NCI-H748 (cell line): Measurements from ENCODE around the gene TSPAN16.
"Not testable (repeated sequence)": the region's sequence is repeated elsewhere in the genome, so short reads cannot be mapped to it uniquely, and the experiment has no call there.

ENCODE experiments used
- DNase-seq: peaks from one replicate; lab custom pipeline; 2025; ENCODE audit not compliant: unreplicated experiment; lab: John Stamatoyannopoulos, UW

Gene TSPAN16

DNA sequence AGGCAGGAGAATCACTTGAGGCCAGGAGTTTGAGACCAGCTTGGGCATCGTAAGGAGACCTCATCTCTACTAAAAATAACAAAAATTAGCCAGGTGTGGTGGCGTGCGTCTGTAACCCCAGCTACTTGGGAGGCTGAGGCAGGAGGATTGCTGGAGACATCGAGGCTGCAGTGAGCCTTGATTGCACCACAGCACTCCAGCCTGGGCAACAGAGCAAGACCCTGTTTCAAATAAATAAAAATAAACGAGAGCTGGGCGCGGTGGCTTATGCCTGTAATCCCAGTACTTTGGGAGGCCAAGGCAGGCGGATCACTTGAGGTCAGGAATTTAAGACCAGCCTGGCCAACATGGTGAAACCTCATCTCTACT lies 44.1 kb downstream of the TSPAN16 start:
- not testable (repeated sequence) for DNase-seq

DNA sequence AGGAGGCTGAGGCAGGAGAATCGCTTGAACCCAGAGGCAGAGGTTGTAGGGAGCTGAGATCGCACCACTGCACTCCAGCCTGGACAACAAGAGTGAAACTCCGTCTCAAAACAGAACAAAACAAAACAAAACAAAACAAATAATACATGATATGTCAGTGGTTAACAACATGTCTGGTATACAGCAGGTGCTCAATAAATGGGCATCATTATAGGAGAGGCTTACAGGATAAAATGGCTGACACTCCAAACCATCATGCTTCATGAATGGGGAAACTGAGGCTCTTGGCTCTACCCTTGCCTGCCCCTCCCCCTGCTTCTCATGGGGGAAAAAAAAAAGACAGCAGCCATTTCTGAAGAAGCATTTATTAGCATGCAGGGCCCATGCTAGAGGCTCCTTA lies 46.5 kb downstream of the TSPAN16 start:
- no peak for DNase-seq

DNA sequence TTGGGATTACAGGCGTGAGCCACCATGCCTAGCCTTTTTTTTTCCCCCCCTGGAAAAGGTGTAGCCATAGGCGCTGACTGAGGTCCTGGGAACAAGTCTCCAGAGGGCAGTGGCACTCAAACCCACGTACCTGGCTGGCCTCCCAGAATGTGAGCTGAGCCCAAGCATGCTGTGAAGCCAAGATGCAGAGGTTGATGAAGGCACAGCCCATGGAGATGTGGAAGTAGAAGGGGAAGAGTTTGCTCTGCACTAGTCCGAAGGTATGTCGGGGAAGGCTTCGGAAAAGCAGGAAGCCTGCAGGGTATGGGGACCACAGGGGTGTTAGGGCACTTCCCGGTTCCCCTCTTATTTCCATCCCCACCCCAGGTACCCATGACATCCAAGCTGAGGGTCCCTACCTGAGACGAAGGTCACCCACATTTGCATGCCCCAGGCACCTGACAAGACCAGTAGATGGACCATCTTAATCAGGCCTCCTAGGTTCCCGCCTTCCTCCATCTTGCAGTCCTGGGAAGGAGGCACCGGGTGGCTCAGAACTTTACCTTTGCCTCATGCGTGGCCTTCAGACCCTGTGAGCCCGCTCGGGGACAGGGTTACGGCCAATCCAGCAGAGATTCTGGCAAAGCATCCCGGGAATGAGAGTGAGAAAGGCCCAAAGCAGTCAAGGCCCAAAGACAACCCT lies 49.3 kb downstream of the TSPAN16 start:
- DNase-seq = no peak

DNA sequence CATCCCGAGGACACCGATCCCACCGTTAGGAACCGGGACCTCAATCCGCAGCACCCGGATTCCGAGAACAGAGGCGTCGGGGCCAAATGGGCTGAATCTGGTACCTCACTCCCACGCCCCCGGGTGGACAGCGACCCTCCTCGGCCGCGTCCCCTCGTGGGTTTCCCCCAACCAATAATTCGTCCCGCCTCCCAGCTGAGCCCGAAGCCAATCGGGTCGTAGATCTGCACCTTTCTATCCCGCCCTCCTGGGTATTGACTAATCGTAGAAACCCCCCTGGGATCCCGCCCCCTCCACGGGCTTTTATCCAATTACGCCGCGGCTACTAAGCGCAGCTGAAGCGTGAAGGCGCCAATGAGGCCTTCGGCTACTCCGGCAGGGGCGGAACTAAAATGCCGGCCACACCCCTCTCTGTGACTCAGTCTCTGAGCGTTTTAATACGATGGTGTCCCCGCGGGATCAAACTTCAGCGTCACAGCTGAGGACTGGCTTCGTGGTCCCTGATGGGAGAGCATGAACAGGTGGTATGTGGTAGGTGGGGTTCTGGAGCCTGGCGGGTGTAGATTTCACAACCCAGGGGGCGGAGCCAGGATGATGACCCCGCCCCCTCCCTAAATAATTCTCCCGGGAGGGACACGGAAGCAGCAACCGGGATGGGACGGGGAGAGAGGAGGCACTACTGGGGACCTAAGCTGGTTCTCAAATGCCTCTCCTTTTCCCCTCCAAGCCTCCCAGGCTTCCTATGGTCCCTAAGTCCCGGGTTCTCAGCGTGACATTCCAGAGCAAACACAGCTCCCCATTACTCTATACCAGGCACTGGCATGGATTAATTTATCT lies 50.4 kb downstream of the TSPAN16 start, which contains the start of the genes CCDC159 and TMEM205:
Gene CCDC159 (plus strand): TSS at position 416 of the 837 bp plus-strand sequence. CDS start 88 bp downstream, at position 504.
Gene TMEM205 (minus strand): TSS at position 165 of the 837 bp plus-strand sequence. CDS start 649 bp downstream, outside the sequence.
- peak; percentile 98 for DNase-seq

DNA sequence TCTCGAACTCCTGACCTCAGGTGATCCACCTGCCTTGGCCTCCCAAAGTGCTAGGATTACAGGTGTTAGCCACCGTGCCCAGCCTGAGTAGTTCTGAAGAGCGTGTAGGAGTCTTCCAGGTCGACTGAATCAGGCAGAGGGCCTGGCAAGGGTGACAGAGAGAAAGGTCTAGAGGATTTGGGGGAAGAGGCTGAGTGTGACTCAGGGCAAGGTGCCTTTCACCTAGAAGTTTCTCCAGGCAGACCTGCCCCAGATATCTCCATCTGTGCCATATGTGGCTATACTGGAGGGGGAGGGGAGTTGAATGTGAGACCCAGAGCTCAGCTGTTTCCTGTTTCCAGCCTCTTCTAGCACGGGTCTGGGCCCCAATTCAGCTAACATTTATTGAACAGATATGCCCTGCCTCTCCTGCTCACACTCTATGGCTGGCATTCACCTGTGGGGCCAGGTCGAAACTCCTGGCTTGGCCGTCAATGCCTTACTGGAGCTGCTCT lies 51.6 kb downstream of the TSPAN16 start:
- no peak for DNase-seq

DNA sequence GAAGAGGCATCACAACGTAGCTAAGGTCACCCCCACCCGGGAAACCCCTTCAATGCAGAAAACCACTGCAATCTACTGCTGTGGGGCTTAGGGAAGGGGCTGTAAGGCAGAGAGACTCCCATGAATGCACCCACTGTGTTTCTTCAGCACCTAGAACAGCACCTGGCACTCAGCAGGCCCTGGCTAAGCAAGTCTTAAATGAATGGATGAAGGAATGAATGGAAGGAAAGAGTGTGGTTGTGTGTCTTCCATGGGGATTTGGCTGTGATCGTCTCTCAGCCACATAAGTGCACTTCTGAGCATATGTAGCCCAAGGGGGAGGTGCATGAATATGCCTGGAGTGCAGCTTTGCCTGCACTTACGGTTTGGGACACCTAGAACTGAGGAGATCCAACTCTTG lies 53.2 kb downstream of the TSPAN16 start:
- DNase-seq = no peak

DNA sequence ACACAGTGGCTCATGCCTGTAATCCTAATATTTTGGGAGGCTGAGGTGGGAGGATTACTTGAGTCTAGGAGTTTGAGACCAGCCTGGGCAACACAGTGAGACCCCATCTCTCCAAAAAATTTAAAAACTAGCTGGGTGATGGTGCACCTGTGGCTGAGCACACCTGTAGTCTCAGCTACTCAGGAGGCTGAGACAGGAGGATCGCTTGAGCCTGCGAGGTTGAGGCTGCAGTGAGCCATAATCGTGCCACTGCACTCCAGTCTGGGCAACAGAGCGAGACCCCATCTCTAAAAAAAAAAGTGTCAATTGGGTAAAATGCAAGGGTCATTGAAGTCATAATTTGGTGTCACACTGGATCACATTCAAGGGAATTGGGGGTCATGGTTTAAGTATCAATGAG lies 58.1 kb downstream of the TSPAN16 start:
- not testable (repeated sequence) for DNase-seq

DNA sequence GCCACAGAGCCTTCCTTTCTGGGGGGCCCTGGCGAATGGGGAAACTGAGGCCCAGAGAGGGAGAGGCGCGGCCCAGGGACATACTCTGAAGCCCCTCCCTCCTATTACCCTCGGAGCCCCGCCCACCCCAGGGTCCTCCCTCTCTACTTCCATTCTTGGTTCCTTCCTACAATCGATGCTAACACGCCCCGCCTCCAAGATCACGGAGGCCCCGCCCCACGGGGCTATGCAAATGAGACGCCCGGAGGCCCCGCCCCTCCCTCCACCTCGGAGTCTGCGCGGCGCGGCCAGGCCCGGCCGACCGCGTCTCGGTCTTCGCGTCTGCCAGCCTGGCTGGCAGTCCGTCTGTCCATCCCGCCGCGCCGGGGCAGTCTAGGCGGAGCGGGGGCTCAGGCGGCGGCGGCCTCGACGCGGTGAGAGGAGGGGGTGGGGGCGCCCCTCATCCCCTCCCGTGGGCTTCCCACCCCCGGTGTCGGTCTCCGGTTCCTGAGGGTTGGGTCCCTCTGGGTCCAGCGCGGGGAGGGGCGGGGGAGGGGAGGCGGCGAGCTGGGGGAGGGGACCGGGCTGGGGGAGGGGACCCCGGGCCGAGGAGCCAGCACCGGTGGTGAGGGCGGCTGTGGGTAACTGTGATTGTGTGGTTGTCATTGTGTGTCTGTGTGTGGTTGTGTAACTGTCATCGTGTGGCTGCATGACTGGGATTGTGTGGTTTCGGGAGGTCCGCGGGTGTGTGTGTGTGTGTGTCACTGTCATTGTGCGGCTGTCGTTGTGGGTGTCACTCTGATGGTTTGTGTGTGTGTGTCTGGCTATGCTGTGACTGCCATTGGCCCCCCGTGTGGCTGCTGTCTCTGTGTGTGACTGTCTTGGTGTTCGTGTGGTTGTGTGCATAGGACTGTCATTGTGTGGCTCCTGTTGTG lies 59.5 kb downstream of the TSPAN16 start, which contains the start of gene PLPPR2:
Gene PLPPR2 (plus strand): TSS at position 273 of the 914 bp plus-strand sequence. CDS start 2,242 bp downstream, outside the sequence.
- peak; percentile 86 for DNase-seq

DNA sequence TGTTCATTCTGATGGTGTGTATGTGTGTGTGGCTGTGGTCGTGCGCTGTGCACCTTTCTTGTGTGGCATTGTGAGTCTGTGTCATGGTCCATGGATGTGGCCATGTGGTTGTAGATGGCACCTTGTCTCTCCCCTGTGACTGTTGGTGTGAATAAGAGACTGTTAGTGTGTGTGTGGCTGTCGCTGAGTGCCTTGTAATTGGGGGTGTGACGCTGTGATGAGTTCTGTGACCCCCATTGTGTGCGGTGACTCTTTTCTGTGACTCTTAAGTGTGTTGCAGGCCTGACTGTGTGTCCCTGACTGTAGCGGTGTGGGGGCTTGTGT lies 60.1 kb downstream of the TSPAN16 start:
- DNase-seq = no peak

DNA sequence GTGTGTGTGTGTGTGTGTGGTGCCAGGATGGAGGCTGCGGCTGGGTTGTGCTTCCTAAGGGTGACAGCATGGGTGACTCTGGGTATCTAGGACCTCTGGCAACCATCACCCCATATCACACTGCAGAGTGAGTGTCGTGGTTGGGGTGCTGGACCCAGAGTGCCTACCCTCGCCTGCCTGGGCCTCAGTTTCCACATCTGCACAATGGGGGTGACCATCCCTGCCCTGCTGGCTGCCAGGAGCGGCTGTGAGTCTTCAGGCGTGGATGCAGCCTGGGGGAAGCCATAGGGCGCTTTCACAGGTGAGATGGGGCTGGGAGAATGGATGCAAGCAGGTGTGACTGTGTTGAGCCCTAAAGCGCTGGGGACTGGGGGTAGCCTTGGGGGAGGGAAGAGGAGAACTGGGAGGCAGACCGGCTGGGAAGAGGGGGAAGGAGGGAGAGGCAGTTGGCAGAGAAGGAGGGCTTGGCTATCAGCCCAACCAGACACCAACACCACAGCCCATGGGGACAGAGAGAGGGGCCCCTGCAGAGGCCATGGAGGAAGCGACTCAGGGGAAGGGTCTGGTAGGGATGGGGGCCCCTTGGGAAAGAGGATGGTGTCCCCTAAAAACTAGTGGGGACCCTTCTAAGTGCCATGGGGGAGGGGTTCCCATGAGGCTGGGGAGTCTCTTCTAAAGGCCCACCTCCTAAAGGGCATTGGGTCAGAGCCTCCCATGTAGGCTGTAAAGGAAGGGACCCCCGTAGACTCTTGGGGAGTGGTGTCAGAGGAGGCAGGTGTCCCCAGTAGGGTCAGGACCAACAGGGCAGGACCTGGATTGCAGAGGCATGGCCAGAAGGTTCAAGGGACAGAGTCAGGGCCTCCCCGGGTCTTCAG lies 61.0 kb downstream of the TSPAN16 start:
- DNase-seq = no peak

DNA sequence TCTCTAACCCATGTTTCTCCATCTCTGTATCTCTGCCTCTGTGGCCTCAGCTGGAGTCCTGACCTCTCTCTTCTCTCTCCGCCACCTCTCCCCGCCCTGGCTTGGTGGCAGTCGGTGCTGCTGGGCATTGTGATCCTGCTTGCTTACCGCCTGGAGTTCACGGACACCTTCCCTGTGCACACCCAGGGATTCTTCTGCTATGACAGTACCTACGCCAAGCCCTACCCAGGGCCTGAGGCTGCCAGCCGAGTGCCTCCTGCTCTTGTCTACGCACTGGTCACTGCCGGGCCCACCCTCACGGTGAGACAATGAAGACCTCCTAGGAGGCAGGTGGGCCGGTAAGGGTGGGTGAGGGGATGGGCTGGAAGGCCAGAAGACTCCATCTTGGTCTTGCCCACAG lies 63.5 kb downstream of the TSPAN16 start:
- DNase-seq = no peak

DNA sequence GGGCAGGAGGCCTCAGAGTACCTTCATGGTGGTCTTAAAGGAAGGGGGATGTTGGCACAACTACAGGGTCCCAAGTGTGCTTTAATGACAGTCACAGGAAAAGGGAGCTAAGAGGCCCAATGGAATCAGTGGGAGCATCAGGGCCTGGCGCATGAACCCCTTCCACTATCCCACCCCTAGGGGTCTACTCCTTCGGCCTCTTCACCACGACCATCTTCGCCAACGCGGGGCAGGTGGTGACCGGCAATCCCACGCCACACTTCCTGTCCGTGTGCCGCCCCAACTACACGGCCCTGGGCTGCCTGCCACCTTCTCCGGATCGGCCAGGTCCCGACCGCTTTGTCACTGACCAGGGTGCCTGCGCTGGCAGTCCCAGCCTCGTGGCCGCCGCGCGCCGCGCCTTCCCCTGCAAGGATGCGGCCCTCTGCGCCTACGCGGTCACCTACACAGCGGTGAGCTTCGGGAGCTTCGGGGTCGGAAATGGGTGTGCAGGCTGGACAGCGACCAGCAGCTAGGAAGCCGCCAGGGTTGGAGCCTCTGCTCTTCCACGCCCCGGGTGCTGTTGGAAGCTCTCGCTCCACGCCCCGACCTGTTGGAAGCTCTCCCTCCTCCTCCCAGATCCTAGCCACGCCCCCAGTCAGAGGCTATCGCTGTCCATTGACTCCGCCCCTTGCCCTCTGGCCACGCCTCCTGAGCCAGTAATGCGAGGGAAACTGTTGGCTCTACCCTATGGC lies 65.2 kb downstream of the TSPAN16 start:
- peak; percentile 51 for DNase-seq

DNA sequence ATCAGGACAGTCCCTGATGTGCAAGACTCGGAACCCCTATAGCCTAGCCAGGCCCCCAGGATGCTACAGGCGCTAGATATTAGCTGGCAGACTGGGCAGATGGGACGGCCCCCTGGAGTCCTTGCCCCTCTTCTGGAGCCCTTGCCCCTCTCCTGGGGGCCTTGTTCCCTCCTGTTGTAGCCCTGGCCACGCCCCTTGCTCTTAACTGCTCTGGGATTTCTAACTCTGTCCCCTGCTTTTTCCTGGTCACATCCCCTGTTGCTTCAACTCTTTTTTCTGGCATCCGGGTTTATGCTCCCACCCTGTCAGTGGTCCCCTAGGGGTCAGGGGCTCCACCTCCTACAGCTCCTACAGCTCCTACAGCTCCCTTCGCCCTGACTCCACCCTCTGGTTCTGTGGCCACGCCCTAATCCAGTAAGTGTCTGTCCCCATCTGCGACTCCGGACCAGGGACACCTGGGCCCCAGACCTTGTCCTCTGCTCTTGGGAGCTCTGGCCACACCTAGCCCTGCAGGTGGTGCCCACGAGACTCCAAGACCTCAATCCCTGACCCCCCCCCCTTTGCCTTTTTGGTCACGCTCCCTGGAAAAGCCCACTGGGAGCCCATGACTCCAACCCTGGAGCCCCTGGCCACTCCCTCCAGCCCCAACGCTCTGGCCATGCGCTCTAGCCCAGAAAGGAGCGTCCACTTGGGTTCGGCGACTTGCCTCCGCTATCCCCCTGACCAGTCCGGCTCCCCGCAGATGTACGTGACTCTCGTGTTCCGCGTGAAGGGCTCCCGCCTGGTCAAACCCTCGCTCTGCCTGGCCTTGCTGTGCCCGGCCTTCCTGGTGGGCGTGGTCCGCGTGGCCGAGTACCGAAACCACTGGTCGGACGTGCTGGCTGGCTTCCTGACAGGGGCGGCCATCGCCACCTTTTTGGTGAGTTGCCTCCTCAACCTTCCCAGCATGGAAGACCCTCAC lies 66.1 kb downstream of the TSPAN16 start:
- DNase-seq = no peak

DNA sequence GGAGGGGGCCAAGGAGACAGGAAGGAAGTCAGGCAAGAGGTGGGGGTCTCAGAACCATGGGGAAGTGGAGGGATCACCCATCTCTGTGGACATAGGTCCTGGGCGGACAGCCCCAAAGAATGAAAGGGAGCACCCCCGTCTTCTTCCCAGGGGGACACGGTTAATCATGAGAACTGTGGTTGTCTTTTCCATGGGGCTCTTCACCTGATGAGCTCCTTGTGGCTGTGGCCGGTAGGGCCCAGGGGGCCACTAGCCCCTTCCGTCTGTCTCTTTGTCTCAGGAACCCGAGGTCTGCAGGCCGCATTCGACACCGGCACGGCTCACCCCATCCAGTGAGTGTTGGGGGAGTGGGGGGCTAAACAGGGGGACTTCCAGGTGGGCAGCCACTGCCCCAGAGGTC lies 67.9 kb downstream of the TSPAN16 start:
- no peak for DNase-seq

DNA sequence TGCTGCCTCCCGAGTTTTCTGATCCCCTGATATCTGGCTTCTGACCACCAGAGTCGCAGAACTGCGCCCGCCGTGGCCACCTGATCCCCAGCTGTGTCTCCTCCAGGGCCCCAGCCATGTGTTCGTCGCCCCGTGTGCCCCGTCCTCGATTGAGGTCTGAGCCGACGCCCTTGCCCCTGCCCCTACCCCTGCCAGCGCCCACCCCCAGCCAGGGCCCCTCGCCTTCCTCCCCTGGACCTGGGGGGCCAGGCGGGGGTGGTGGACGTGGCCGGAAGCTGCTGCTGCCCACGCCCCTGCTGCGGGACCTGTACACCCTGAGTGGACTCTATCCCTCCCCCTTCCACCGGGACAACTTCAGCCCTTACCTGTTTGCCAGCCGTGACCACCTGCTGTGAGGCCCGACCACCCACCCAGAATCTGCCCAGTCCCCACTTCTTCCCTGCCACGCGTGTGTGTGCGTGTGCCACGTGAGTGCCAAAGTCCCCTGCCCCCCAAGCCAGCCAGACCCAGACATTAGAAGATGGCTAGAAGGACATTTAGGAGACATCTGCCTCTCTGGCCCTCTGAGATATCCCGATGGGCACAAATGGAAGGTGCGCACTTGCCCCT lies 68.4 kb downstream of the TSPAN16 start:
- no peak for DNase-seq

DNA sequence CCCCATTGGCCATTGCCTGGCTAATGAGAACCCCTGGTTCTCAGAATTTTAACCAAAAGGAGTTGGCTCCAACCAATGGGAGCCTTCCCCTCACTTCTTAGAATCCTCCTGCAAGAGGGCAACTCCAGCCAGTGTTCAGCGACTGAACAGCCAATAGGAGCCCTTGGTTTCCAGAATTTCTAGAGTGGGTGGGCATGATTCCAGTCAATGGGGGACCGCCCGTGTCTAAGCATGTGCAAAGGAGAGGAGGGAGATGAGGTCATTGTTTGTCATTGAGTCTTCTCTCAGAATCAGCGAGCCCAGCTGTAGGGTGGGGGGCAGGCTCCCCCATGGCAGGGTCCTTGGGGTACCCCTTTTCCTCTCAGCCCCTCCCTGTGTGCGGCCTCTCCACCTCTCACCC lies 69.0 kb downstream of the TSPAN16 start:
- DNase-seq = no peak
